H1 (cell line): Measurements from ENCODE around the gene TBKBP1. TPM values are rescaled to one million over a fixed set of nuclear protein-coding genes. Genes with fewer than 3 reads are reported as not detected.

Experiments used
- CTCF ChIA-PET: fragments of 300-600 bp; sonication (Branson Sonifier 250); formaldehyde crosslinking; loops from one replicate; lab custom pipeline; 2021; ENCODE audit not compliant: partially characterized antibody; lab: Charles Lee
- POLR2A ChIA-PET: fragments of 300-600 bp; sonication (Branson Sonifier 250); formaldehyde crosslinking; loops from one replicate; lab custom pipeline; 2021; ENCODE audit warnings: inconsistent platforms; ENCODE audit not compliant: partially characterized antibody; lab: Charles Lee
- DNase-seq, 2 experiments: peaks; one replicate each; pipeline versions ENCODE4 v3.0.0 to v3.0.0-alpha.2; 2010 to 2022; ENCODE audit warnings: low spot score in 2 of 2, low read depth in 1 of 2, mixed read lengths in 1 of 2
- FAIRE-seq: peaks from 2 replicates; lab custom pipeline; 2011; peaks lifted over from hg19 to GRCh38; lab: Jason Lieb, UNC
- H2AFZ ChIP-seq: 2 replicates; pipeline ENCODE4 v1.8.1; 2012; ENCODE audit warnings: low read length, inconsistent platforms
- H2AK5ac ChIP-seq: 2 replicates; pipeline ENCODE4 v1.6.1; 2013; ENCODE audit warnings: low read depth, low read length
- H2BK120ac ChIP-seq: replicated peaks from 2 replicates; pipeline ENCODE3; 2013; ENCODE audit warnings: low read depth, low read length, inconsistent platforms
- H2BK12ac ChIP-seq: 2 replicates; pipeline ENCODE4 v1.6.1; 2013; ENCODE audit warnings: low read depth, low read length
- H2BK15ac ChIP-seq: 2 replicates; pipeline ENCODE4 v1.6.1; 2013; ENCODE audit warnings: low read length
- H2BK20ac ChIP-seq: 2 replicates; pipeline ENCODE4 v1.6.1; 2013; ENCODE audit warnings: low read length
- H2BK5ac ChIP-seq: 2 replicates; pipeline ENCODE4 v1.6.1; 2013; ENCODE audit warnings: low read depth, low read length
- H3K14ac ChIP-seq: 2 replicates; pipeline ENCODE4 v1.6.1; 2013; ENCODE audit warnings: inconsistent platforms; ENCODE audit not compliant: insufficient read length
- H3K18ac ChIP-seq: 2 replicates; pipeline ENCODE4 v1.6.1; 2013; ENCODE audit warnings: low read length; ENCODE audit errors: extremely low read depth
- H3K23ac ChIP-seq: 2 replicates; pipeline ENCODE4 v1.6.1; 2013; ENCODE audit warnings: inconsistent platforms; ENCODE audit not compliant: insufficient read length
- H3K23me2 ChIP-seq: 2 replicates; pipeline ENCODE4 v1.6.1; 2013; ENCODE audit warnings: low read depth, low read length
- H3K27ac ChIP-seq: 2 replicates; pipeline ENCODE4 v1.6.1; 2011; ENCODE audit warnings: low read depth, low read length, inconsistent platforms
- H3K27me3 ChIP-seq, 4 experiments: replicated peaks in 1 of 4; 1 replicate in 1 of 4; 2 replicates in 3 of 4; pipeline versions ENCODE4 v1.6.1 to v1.8.1; 2011 to 2013; ENCODE audit warnings: low read length in 3 of 4, mild to moderate bottlenecking in 3 of 4, inconsistent platforms in 2 of 4, mixed read lengths in 2 of 4, moderate library complexity in 1 of 4; ENCODE audit not compliant: control insufficient read depth in 3 of 4, insufficient read depth in 3 of 4; ENCODE audit errors: extremely low read depth in 1 of 4
- H3K36me3 ChIP-seq, 4 experiments: 2 replicates each; pipeline versions ENCODE4 v1.6.1 to v1.8.1; 2011 to 2013; ENCODE audit warnings: mild to moderate bottlenecking in 4 of 4, low read length in 3 of 4, moderate library complexity in 2 of 4, control low read depth in 1 of 4, inconsistent platforms in 1 of 4; ENCODE audit not compliant: insufficient read depth in 4 of 4, control insufficient read depth in 2 of 4
- H3K4ac ChIP-seq: replicated peaks from 2 replicates; pipeline ENCODE3; 2013; ENCODE audit warnings: low read length, low read depth, mixed read lengths, inconsistent platforms; ENCODE audit not compliant: insufficient read length
- H3K4me1 ChIP-seq, 4 experiments: replicated peaks in 1 of 4; 1 replicate in 1 of 4; 2 replicates in 3 of 4; pipeline versions ENCODE4 v1.6.1 to v1.8.1; 2011 to 2013; ENCODE audit warnings: low read length in 3 of 4, inconsistent platforms in 2 of 4, mixed read lengths in 1 of 4; ENCODE audit not compliant: insufficient read depth in 4 of 4, control insufficient read depth in 3 of 4
- H3K4me2 ChIP-seq, 2 experiments: 2 replicates each; pipeline versions ENCODE4 v1.6.1 to v1.8.1; 2011 to 2013; ENCODE audit warnings: low read depth in 2 of 2, low read length in 2 of 2, control low read depth in 1 of 2, inconsistent platforms in 1 of 2, mild to moderate bottlenecking in 1 of 2; ENCODE audit not compliant: insufficient read depth in 1 of 2
- H3K4me3 ChIP-seq, 4 experiments: fragments of 200-600, 300-600 bp in 1 of 4; sonication (generic), shearing (Covaris generic), sonication (Bioruptor Twin) in 1 of 4; 2 replicates each; pipeline versions ENCODE4 v1.5.1 to v1.8.1; 2011 to 2016; ENCODE audit warnings: low read length in 4 of 4, low read depth in 3 of 4, control low read depth in 2 of 4, inconsistent platforms in 2 of 4, mild to moderate bottlenecking in 2 of 4, mixed read lengths in 1 of 4, moderate library complexity in 1 of 4; ENCODE audit not compliant: insufficient read depth in 2 of 4; ENCODE audit errors: extremely low read depth in 1 of 4
- H3K56ac ChIP-seq: replicated peaks from 2 replicates; pipeline ENCODE3; 2013; ENCODE audit warnings: low read depth, mild to moderate bottlenecking, mixed read lengths, low read length, inconsistent platforms; ENCODE audit not compliant: insufficient read length
- H3K79me1 ChIP-seq: 2 replicates; pipeline ENCODE4 v1.6.1; 2013; ENCODE audit warnings: low read depth, low read length, control low read depth
- H3K79me2 ChIP-seq, 2 experiments: 2 replicates each; pipeline versions ENCODE4 v1.6.1 to v1.8.1; 2012 to 2013; ENCODE audit warnings: low read length in 2 of 2, mild to moderate bottlenecking in 2 of 2, inconsistent platforms in 1 of 2; ENCODE audit not compliant: insufficient read depth in 2 of 2, control insufficient read depth in 1 of 2
- H3K9ac ChIP-seq, 4 experiments: replicated peaks in 1 of 4; 1 replicate in 1 of 4; 2 replicates in 3 of 4; pipeline versions ENCODE4 v1.6.1 to v1.8.1; 2011 to 2013; ENCODE audit warnings: low read depth in 3 of 4, low read length in 3 of 4, control low read depth in 2 of 4, mild to moderate bottlenecking in 2 of 4, moderate library complexity in 2 of 4, inconsistent platforms in 1 of 4; ENCODE audit errors: extremely low read depth in 1 of 4
- H3K9me3 ChIP-seq, 2 experiments: 2 replicates each; pipeline versions ENCODE4 v1.6.1 to v1.8.1; 2012 to 2013; ENCODE audit warnings: mild to moderate bottlenecking in 2 of 2, moderate library complexity in 2 of 2, control low read depth in 1 of 2, inconsistent platforms in 1 of 2, low read depth in 1 of 2, low read length in 1 of 2, mixed read lengths in 1 of 2; ENCODE audit not compliant: insufficient read depth in 2 of 2
- H4K20me1 ChIP-seq, 2 experiments: replicated peaks in 1 of 2; 2 replicates each; pipeline versions ENCODE3 to v1.8.1; 2011 to 2013; ENCODE audit warnings: inconsistent platforms in 2 of 2, low read length in 2 of 2, mild to moderate bottlenecking in 1 of 2; ENCODE audit not compliant: insufficient read depth in 2 of 2, control insufficient read depth in 1 of 2
- H4K5ac ChIP-seq: 2 replicates; pipeline ENCODE4 v1.6.1; 2013; ENCODE audit warnings: low read length, low read depth, mixed read lengths, inconsistent platforms; ENCODE audit not compliant: insufficient read length
- H4K8ac ChIP-seq: 2 replicates; pipeline ENCODE4 v1.8.0; 2013; ENCODE audit warnings: mild to moderate bottlenecking, moderate library complexity, low read length, inconsistent platforms; ENCODE audit not compliant: insufficient read depth; ENCODE audit errors: extremely low read depth
- H4K91ac ChIP-seq: replicated peaks from 2 replicates; pipeline ENCODE3; 2013; ENCODE audit warnings: low read length, mixed read lengths, inconsistent platforms; ENCODE audit not compliant: insufficient read length
- ATF3 ChIP-seq: IDR thresholded peaks from 2 replicates; pipeline ENCODE4 v1.6.1; 2011; ENCODE audit warnings: low read depth, mild to moderate bottlenecking, low read length; ENCODE audit not compliant: insufficient read depth
- BACH1 ChIP-seq: IDR thresholded peaks from 2 replicates; pipeline ENCODE4 v1.6.1; 2012; ENCODE audit warnings: low read length, improper control_type of control experiment
- CHD1 ChIP-seq: IDR thresholded peaks from 2 replicates; pipeline ENCODE4 v1.6.1; 2012; ENCODE audit warnings: low read depth, low read length, improper control_type of control experiment
- EP300 ChIP-seq, 2 experiments: IDR thresholded peaks; 1 replicate in 1 of 2; 2 replicates in 1 of 2; pipeline ENCODE4 v1.6.1; 2011 to 2012; ENCODE audit warnings: low read depth in 2 of 2, low read length in 2 of 2, mild to moderate bottlenecking in 2 of 2, borderline replicate concordance in 1 of 2, inconsistent platforms in 1 of 2, moderate library complexity in 1 of 2
- FOSL1 ChIP-seq: IDR thresholded peaks from 2 replicates; pipeline ENCODE4 v1.6.1; 2011; ENCODE audit warnings: mild to moderate bottlenecking, low read depth, low read length, moderate library complexity; ENCODE audit not compliant: insufficient read depth
- KDM5A ChIP-seq: fragments of 200-600 bp; IDR thresholded peaks from 2 replicates; pipeline ENCODE4 v1.7.1; 2012; ENCODE audit warnings: mild to moderate bottlenecking, low read length, inconsistent platforms, mixed read lengths
- PHF8 ChIP-seq: fragments of 200-600 bp; sonication (generic); conservative IDR thresholded peaks from 2 replicates; pipeline ENCODE4 v1.7.1; 2012; ENCODE audit warnings: low read depth, mild to moderate bottlenecking, inconsistent platforms, low read length, moderate library complexity
- SP1 ChIP-seq: IDR thresholded peaks from 2 replicates; pipeline ENCODE4 v1.6.1; 2011; ENCODE audit warnings: low read depth, low read length
- TAF1 ChIP-seq: IDR thresholded peaks from 2 replicates; pipeline ENCODE4 v1.6.1; 2011; ENCODE audit warnings: mild to moderate bottlenecking, low read depth, low read length
- TAF7 ChIP-seq: optimal IDR thresholded peaks from 2 replicates; pipeline ENCODE3; 2011; ENCODE audit warnings: low read depth, mild to moderate bottlenecking, inconsistent platforms, low read length, moderate library complexity, borderline replicate concordance
- TBP ChIP-seq: IDR thresholded peaks from 2 replicates; pipeline ENCODE4 v1.6.1; 2011; ENCODE audit warnings: low read depth, low read length, improper control_type of control experiment
- WGBS, 2 experiments: shearing (Covaris generic) in 1 of 2; methylation state at CpG; one replicate each; pipeline versions ENCODE4 v1.1.6 to v1.1.7; 2013 to 2015; ENCODE audit warnings: low lambda C conversion rate in 2 of 2, mixed read lengths in 2 of 2, inconsistent platforms in 1 of 2, low coverage in 1 of 2, missing lambda C conversion rate in 1 of 2; ENCODE audit not compliant: insufficient replicate concordance in 2 of 2, insufficient coverage in 1 of 2, insufficient read length in 1 of 2; ENCODE audit errors: extremely low coverage in 1 of 2, missing lambda C conversion rate in 1 of 2; 5-methylcytosine and 5-hydroxymethylcytosine counted together
- polyA plus RNA-seq, 7 experiments: library from polyadenylated mRNA; depleted of rRNA in 3 of 7; stranded (reverse) in 5 of 7; unstranded in 2 of 7; fragments of >200 nt in 5 of 7; fragments of 200-250 nt in 2 of 7; gene quantifications; 1 replicate in 5 of 7; 2 replicates in 1 of 7; 4 replicates in 1 of 7; pipeline versions ENCODE4 v1.2.1 to v1.2.3, GENCODE V29; 2011 to 2013; ENCODE audit warnings: missing spikeins in 2 of 7, mixed read lengths in 2 of 7
- total RNA-seq: library from RNA; stranded (reverse); fragmentation: NEBNext Ultra II Directional; extraction: Animal tissue kit (Norgen Biotek cat#: 25700); gene quantifications from 2 replicates; pipeline ENCODE4 v1.2.1, GENCODE V29; 2021

Gene TBKBP1
- total and polyA plus RNA-seq, 2 of the 8 experiments (the other 6 are each of a cell fraction or from before 2014, with no cell fraction given): 6.3 to 15.1 TPM

- Histone ChIP-seq H3K79me1 (no peaks in the 10 kb centered on the region), H3K36me3 (no peaks in the 10 kb centered on the region), H2AK5ac (no peak overlapping the region), H3K56ac (no peak overlapping the region), H3K79me2 (no peaks in the 10 kb centered on the region), H3K4me3 (no peak overlapping the region), H4K20me1 (peaks cover 0 to 2% of the 10 kb centered on the region in 2 experiments), H3K14ac (no peak overlapping the region), H3K4ac (no peak overlapping the region), H2BK20ac (no peak overlapping the region), H3K23ac (no peak overlapping the region), H2BK120ac (no peak overlapping the region), H3K4me2 (no peak overlapping the region), H3K23me2 (no peaks in the 10 kb centered on the region; the same call in 1 of the 2 replicates), H3K18ac (no peak overlapping the region), H3K9me3 (no peaks in the 10 kb centered on the region), H2BK15ac (no peak overlapping the region), H4K8ac (no peak overlapping the region), H2BK5ac (no peak overlapping the region), H4K5ac (no peak overlapping the region), H2AFZ (no peak overlapping the region), H4K91ac (no peak overlapping the region), H2BK12ac (no peak overlapping the region), H3K4me1 (peaks cover 0 to 3% (median 0%) of the 10 kb centered on the region in 4 experiments; a peak in 2 of 7 replicates), H3K9ac (no peak overlapping the region), H3K27me3 (peaks cover 0 to 5% (median 2%) of the 10 kb centered on the region in 4 experiments; a peak in 3 of 7 replicates), H3K27ac (no peak overlapping the region)
- FAIRE-seq (no peak), DNase-seq (no peak)
- WGBS, 2 experiments: 89% methylated on average over 13 of the region's 15 CpGs; no CpG with 5 or more reads in 1 of the 2 experiments
- CTCF ChIA-PET: interaction anchor here (1.6 to 19.8 kb wide), 2 partner anchors 15 to 32 kb away, joined by 5 to 441 read pairs; partner anchors contain the start of gene TBX21
- POLR2A ChIA-PET: interaction anchor here (1.2 to 1.6 kb wide), 3 partner anchors 10 to 38 kb away, joined by 3 to 4 read pairs (median 3); no protein-coding TSS in a partner anchor
- TF ChIP-seq TAF1: no peak
- TF ChIP-seq CHD1: no peak
- TF ChIP-seq EP300 (IDR thresholded peaks at IDR 0.05; ENCODE audit: borderline replicate concordance in 1 of 2, low read depth in 2 of 2, low read length in 2 of 2): no peak
- no peak for TF ChIP-seq KDM5A
- TF ChIP-seq ATF3: no peak
- no peak for TF ChIP-seq SP1
- TF ChIP-seq TAF7: no peak
- no peak for TF ChIP-seq BACH1
- TF ChIP-seq PHF8: no peak
- no peak for TF ChIP-seq TBP
- no peak for TF ChIP-seq FOSL1
Observed at GRCh38 chr17:47703191-47703591, 9.2 kb downstream of the TBKBP1 start.
